Activated CD4-positive, alpha-beta T cell treated with anti-CD3 and anti-CD28 coated beads, Interleukin-2, Interleukin-6, amounts not matched to agents 100 ng/mL and 50 ng/mL, durations not matched to agents 16 hours and 8 hours (primary cell): ENCODE data around the gene SOAT2.

Experiments used
- DNase-seq: peaks from one replicate; pipeline ENCODE4 v3.0.0-alpha.2; 2020

The SOAT2 gene

GRCh38 chr12:53113136-53113705 is 9.9 kb downstream of the SOAT2 start:
- DNase-seq, result no peak

GRCh38 chr12:53113951-53114350 is 10.7 kb downstream of the SOAT2 start:
- DNase-seq, result no peak

- no peak for DNase-seq
Measured at GRCh38 chr12:53115112-53115890, 12.0 kb downstream of the SOAT2 start.

- DNase-seq, result no peak
Measured at GRCh38 chr12:53115891-53116648, 12.8 kb downstream of the SOAT2 start.

GRCh38 chr12:53118751-53119300 is 15.5 kb downstream of the SOAT2 start:
- no peak for DNase-seq

GRCh38 chr12:53120685-53121525 is 17.6 kb downstream of the SOAT2 start:
- DNase-seq, result no peak

GRCh38 chr12:53122961-53123468 is 19.7 kb downstream of the SOAT2 start:
- DNase-seq, result no peak

GRCh38 chr12:53123578-53124351 is 20.5 kb downstream of the SOAT2 start:
- no peak for DNase-seq

- DNase-seq, result no peak
Measured at GRCh38 chr12:53124352-53124723, 21.1 kb downstream of the SOAT2 start.

GRCh38 chr12:53127169-53127568 is 23.9 kb downstream of the SOAT2 start:
- DNase-seq, result no peak

GRCh38 chr12:53128780-53129569 is 25.7 kb downstream of the SOAT2 start:
- no peak for DNase-seq

- no peak for DNase-seq
Measured at GRCh38 chr12:53131844-53132243, 28.6 kb downstream of the SOAT2 start.

GRCh38 chr12:53133722-53134121 is 30.4 kb downstream of the SOAT2 start:
- no peak for DNase-seq

- no peak for DNase-seq
Measured at GRCh38 chr12:53143355-53143754, 40.1 kb downstream of the SOAT2 start.

GRCh38 chr12:53145383-53146260 is 42.3 kb downstream of the SOAT2 start:
- no peak for DNase-seq

- no peak for DNase-seq
Measured at GRCh38 chr12:53147181-53147580, 43.9 kb downstream of the SOAT2 start.

- DNase-seq, result no peak
Measured at GRCh38 chr12:53147653-53148052, 44.4 kb downstream of the SOAT2 start.

GRCh38 chr12:53151039-53151438 is 47.8 kb downstream of the SOAT2 start:
- no peak for DNase-seq

- DNase-seq, result no peak
Measured at GRCh38 chr12:53152390-53152789, 49.1 kb downstream of the SOAT2 start.
